NB4 (cell line): ENCODE data around the gene INO80C.

Source experiments
- DNase-seq: peaks from one replicate; pipeline ENCODE4 v3.0.0; 2010; ENCODE audit warnings: low read depth
- H3K4me3 ChIP-seq: one replicate; pipeline ENCODE4 v1.5.1; 2011; ENCODE audit warnings: mild to moderate bottlenecking, low read depth, low read length, moderate library complexity
- MAX ChIP-seq: IDR thresholded peaks from 2 replicates; pipeline ENCODE4 v1.6.1; 2011; ENCODE audit warnings: low read depth, low read length
- MYC ChIP-seq: IDR thresholded peaks from 2 replicates; pipeline ENCODE4 v1.6.1; 2011; ENCODE audit warnings: low read depth, low read length
- POLR2A ChIP-seq: IDR thresholded peaks from 2 replicates; pipeline ENCODE4 v1.6.1; 2011; ENCODE audit warnings: mild to moderate bottlenecking; ENCODE audit not compliant: insufficient read length; ENCODE audit errors: extremely low read depth
- TF ChIP-seq, protein P1 (sequence below): IDR thresholded peaks from one replicate; pipeline ENCODE4 v1.5.1; 2012; ENCODE audit warnings: low read depth, low read length

INO80C gene

GRCh38 chr18:35469725-35470124, 28.0 kb downstream of the INO80C start:
- TF ChIP-seq POLR2A (no peak), MYC (no peak), MAX (no peak)
- TF ChIP-seq, protein P1, sequence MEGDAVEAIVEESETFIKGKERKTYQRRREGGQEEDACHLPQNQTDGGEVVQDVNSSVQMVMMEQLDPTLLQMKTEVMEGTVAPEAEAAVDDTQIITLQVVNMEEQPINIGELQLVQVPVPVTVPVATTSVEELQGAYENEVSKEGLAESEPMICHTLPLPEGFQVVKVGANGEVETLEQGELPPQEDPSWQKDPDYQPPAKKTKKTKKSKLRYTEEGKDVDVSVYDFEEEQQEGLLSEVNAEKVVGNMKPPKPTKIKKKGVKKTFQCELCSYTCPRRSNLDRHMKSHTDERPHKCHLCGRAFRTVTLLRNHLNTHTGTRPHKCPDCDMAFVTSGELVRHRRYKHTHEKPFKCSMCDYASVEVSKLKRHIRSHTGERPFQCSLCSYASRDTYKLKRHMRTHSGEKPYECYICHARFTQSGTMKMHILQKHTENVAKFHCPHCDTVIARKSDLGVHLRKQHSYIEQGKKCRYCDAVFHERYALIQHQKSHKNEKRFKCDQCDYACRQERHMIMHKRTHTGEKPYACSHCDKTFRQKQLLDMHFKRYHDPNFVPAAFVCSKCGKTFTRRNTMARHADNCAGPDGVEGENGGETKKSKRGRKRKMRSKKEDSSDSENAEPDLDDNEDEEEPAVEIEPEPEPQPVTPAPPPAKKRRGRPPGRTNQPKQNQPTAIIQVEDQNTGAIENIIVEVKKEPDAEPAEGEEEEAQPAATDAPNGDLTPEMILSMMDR, result no peak
- DNase-seq, result no peak

DNA sequence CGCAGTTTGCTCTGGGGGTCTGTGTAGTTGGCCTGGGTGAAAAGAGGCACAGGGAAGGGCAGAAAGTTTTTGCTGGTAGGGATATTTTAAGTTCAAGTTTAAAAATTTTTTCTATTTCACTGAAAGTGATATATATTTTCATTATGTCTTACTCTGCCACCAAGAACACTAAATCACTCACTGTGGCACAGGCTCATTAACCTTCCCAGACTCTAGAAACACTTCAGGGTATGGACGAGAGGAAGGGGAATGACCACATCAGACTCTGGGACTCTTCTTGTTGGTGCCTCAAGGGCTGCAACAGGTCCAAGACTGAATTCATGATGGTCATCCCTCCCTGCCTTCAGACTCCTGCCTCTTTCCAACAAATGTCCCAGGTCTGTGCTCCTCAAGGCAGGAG, 29.0 kb downstream of the INO80C start:
- DNase-seq, result no peak
- TF ChIP-seq MAX (no peak), MYC (no peak), POLR2A (no peak)
- TF ChIP-seq, protein P1, result no peak
- no peak overlapping the region for H3K4me3 ChIP-seq

More at GRCh38 chr18:35469725-35470124, 28.0 kb downstream of the INO80C start:
- H3K4me3 ChIP-seq, result no peak overlapping the region

- no peak for TF ChIP-seq POLR2A
- TF ChIP-seq MYC, result no peak
- TF ChIP-seq, protein P1, result no peak
- no peak for TF ChIP-seq MAX
- H3K4me3 ChIP-seq, result no peak overlapping the region
- DNase-seq, result peak; percentile 88
Observed at GRCh38 chr18:35467624-35468016, 30.1 kb downstream of the INO80C start.

- DNase-seq, result no peak
- no peak overlapping the region for H3K4me3 ChIP-seq
Observed at GRCh38 chr18:35466815-35467623, 30.7 kb downstream of the INO80C start.

DNA sequence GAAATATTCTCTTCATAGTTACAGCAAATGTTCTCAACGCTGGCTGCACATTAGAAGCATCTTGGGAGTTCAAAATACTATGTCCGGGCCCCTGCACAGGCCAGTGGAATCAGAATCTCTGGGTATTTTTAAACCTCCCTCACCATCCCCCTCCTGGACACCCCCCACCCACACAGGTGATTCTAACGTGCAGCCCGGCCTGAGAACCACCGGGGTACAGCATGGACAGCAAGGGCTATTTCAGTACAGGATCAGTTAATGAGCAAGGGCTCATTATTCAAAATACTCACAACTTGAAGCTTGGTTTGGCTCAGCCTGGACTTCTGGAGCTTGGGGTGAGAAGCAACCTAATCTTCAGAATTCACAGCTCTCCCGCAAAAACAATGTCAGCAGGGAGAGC, 31.4 kb downstream of the INO80C start:
- no peak overlapping the region for H3K4me3 ChIP-seq
- TF ChIP-seq, protein P1, result no peak
- no peak for TF ChIP-seq MYC
- no peak for TF ChIP-seq MAX
- no peak for TF ChIP-seq POLR2A
- DNase-seq, result no peak

More at GRCh38 chr18:35466815-35467623, 30.7 kb downstream of the INO80C start:
- TF ChIP-seq POLR2A (no peak), MYC (no peak), MAX (no peak)
- TF ChIP-seq, protein P1, result no peak
